Cardiac muscle cell (in vitro differentiated cells and primary cell): ENCODE data around the gene F13B. TPM values are rescaled to one million over a fixed set of nuclear protein-coding genes. Genes with fewer than 3 reads are reported as not detected.

ENCODE experiments used
- DNase-seq, 2 donors: peaks; one replicate each; pipeline versions ENCODE4 v3.0.0 to v3.0.0-alpha.2; 2010 to 2017; ENCODE audit warnings: low read depth in 1 of 2, low spot score in 1 of 2
- H3K27ac ChIP-seq: fragments of 200-600 bp; sonication (generic); 2 replicates; pipeline ENCODE4 v1.5.1; 2016
- H3K27me3 ChIP-seq: fragments of 200-600 bp; sonication (generic); 2 replicates; pipeline ENCODE4 v1.6.0; 2016; ENCODE audit warnings: control low read depth
- H3K36me3 ChIP-seq: fragments of 200-600 bp; sonication (generic); 2 replicates; pipeline ENCODE4 v1.5.1; 2016; ENCODE audit warnings: control low read depth
- H3K4me1 ChIP-seq: fragments of 200-600 bp; sonication (generic); 2 replicates; pipeline ENCODE4 v1.8.1; 2017; ENCODE audit warnings: low read depth, mild to moderate bottlenecking, mixed run types
- H3K4me3 ChIP-seq: fragments of 200-600 bp; sonication (generic); 2 replicates; pipeline ENCODE4 v1.5.1; 2016; ENCODE audit warnings: mild to moderate bottlenecking
- H3K9me3 ChIP-seq: fragments of 200-600 bp; sonication (generic); 2 replicates; pipeline ENCODE4 v1.5.1; 2017; ENCODE audit warnings: low read depth, mild to moderate bottlenecking, control low read depth
- polyA plus RNA-seq: library from polyadenylated mRNA; unstranded; fragments of >200 nt; fragmentation: Nextera tagmentation; extraction: Ambion mirVana; gene quantifications from 2 replicates; pipeline ENCODE4 v1.2.1, GENCODE V29; 2016
- total RNA-seq: library from RNA; depleted of rRNA; stranded (reverse); fragments of >200 nt; gene quantifications from 2 replicates; pipeline ENCODE4 v1.2.3, GENCODE V29; 2016
- TF ChIP-seq, protein P1 (sequence below): IDR thresholded peaks from 2 replicates; pipeline ENCODE4 v1.5.1; 2012; ENCODE audit warnings: low read depth, mild to moderate bottlenecking, low read length

Gene F13B
- total and polyA plus RNA-seq, 2 experiments from 2014 or later, result not detected

DNA sequence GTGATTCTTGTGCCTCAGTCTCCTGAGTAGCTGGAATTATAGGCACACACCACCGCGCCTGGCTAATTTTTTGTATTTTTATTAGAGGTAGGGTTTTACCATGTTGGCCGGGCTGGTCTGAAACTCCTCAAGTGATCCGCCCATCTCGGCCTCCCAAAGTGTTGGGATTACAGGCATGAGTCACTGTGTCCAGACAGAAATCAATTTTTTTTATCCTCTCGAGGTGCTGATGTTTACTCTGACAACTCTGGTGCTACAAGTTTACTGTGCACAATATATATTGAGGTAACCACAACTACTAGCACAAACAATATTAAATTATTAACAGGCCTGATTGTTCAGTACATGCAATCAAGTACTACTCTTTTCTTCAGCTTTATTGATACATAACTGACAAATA lies 39.7 kb downstream of the F13B start:
- H3K27ac ChIP-seq, result no peak overlapping the region
- TF ChIP-seq, protein P1, sequence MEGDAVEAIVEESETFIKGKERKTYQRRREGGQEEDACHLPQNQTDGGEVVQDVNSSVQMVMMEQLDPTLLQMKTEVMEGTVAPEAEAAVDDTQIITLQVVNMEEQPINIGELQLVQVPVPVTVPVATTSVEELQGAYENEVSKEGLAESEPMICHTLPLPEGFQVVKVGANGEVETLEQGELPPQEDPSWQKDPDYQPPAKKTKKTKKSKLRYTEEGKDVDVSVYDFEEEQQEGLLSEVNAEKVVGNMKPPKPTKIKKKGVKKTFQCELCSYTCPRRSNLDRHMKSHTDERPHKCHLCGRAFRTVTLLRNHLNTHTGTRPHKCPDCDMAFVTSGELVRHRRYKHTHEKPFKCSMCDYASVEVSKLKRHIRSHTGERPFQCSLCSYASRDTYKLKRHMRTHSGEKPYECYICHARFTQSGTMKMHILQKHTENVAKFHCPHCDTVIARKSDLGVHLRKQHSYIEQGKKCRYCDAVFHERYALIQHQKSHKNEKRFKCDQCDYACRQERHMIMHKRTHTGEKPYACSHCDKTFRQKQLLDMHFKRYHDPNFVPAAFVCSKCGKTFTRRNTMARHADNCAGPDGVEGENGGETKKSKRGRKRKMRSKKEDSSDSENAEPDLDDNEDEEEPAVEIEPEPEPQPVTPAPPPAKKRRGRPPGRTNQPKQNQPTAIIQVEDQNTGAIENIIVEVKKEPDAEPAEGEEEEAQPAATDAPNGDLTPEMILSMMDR, result no peak
- no peaks in the 10 kb centered on the region for H3K4me1 ChIP-seq
- no peaks in the 10 kb centered on the region for H3K9me3 ChIP-seq
- no peaks in the 10 kb centered on the region for H3K27me3 ChIP-seq
- no peak for DNase-seq
- no peaks in the 10 kb centered on the region for H3K36me3 ChIP-seq
- no peak overlapping the region for H3K4me3 ChIP-seq

DNA sequence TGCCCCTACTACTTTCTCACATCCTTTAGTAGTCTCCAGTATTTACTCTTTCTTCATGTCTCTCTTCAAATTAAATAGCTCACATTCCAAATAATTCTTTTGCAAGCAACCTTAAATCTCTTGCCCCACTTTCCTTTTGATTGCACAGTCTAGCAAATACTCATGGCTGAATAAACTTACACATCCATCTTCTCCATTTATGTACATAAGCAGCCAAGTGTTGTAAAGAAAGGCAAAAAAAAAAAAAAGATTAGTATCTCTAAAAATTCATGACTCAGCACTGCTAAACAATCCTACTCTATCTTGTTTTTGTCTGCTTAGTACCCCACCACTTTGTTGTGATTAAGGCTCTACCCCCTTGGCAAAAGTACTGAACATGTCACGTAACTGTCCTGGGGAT lies 42.6 kb downstream of the F13B start:
- Histone ChIP-seq H3K4me1 (no peaks in the 10 kb centered on the region), H3K27ac (no peak overlapping the region), H3K4me3 (no peak overlapping the region), H3K36me3 (no peaks in the 10 kb centered on the region), H3K9me3 (no peaks in the 10 kb centered on the region), H3K27me3 (no peaks in the 10 kb centered on the region)
- peak in 1 of 2 donors; percentile 55 for DNase-seq
- TF ChIP-seq, protein P1, result no peak

DNA sequence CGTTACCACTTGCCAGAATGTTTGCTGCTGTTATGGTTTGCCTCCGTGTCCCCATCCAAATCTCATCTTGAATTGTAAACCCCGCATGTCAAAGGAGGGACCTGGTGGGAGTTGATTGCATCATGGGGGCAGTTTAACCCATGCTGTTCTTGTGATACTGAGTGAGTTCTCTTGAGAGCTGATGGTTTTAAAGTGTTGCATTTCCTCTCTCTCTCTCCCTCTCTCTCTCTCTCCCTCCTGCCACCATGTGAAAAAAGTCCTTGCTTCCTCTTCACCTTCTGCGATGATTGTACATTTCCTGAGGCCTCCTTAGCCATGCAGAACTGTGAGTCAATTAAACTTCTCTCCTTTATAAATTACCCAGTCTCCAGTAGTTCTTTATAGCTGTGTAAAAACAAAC lies 45.3 kb downstream of the F13B start:
- Histone ChIP-seq H3K27ac (no peak overlapping the region), H3K4me3 (no peak overlapping the region), H3K27me3 (no peaks in the 10 kb centered on the region), H3K9me3 (no peaks in the 10 kb centered on the region), H3K36me3 (no peaks in the 10 kb centered on the region), H3K4me1 (no peaks in the 10 kb centered on the region)
- TF ChIP-seq, protein P1, result no peak
- DNase-seq, result no peak

DNA sequence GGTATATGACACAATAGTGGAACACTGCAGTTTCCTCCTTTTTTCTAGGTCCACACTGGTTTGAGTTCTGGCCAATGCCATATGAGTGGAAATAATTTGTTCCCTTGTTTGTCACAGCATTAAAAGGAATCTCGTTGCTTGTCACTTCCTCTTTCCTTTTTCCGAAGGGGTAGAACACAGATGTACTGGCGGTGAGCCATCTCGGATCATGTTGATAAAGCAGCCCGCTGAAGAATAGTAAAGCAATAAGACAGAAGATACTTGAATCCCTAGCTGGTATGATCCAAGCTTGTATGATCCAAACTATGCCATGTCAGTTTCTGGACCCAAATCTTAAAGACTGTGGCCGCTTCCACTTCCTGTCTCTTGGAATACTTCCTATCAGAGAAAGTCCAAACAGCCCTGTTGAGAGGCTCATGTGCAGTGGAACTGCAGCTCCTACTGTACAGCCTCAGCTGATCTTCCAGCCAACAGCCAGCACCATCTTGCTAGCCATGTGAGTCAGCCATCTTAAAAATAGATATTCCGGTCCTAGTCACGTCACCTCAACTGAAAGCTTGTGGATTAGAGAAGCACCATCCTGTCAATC lies 49.4 kb downstream of the F13B start:
- DNase-seq, result peak in 1 of 2 donors; percentile 21
- no peaks in the 10 kb centered on the region for H3K9me3 ChIP-seq
- no peaks in the 10 kb centered on the region for H3K36me3 ChIP-seq
- no peaks in the 10 kb centered on the region for H3K27me3 ChIP-seq
- TF ChIP-seq, protein P1, result no peak
- H3K4me1 ChIP-seq, result no peaks in the 10 kb centered on the region
- no peak overlapping the region for H3K27ac ChIP-seq
- no peak overlapping the region for H3K4me3 ChIP-seq

GRCh38 chr1:197016751-197017150 lies 50.3 kb downstream of the F13B start:
- Histone ChIP-seq H3K27ac (no peak overlapping the region), H3K9me3 (no peaks in the 10 kb centered on the region), H3K27me3 (no peaks in the 10 kb centered on the region), H3K4me3 (no peak overlapping the region), H3K4me1 (no peaks in the 10 kb centered on the region), H3K36me3 (no peaks in the 10 kb centered on the region)
- no peak for DNase-seq
- TF ChIP-seq, protein P1, result no peak
